SK-N-SH (cell line): ENCODE measurements around the gene AFP.

Experiments
- CTCF ChIP-seq: fragments of 200-600 bp; sonication (generic); IDR thresholded peaks from 2 replicates; pipeline ENCODE4 v1.6.1; 2017; ENCODE audit warnings: antibody characterized with exemption, mild to moderate bottlenecking, moderate library complexity
- ELF1 ChIP-seq: IDR thresholded peaks from 2 replicates; pipeline ENCODE4 v1.4.0; 2012
- EZH2phosphoT487 ChIP-seq: fragments of 200-600 bp; sonication (generic); IDR thresholded peaks from 2 replicates; pipeline ENCODE4 v1.6.1; 2017; ENCODE audit warnings: low read depth, mixed run types, mild to moderate bottlenecking, antibody characterized with exemption, moderate library complexity, borderline replicate concordance
- FOSL2 ChIP-seq: IDR thresholded peaks from 2 replicates; pipeline ENCODE4 v1.4.0; 2012; ENCODE audit warnings: low read depth, mild to moderate bottlenecking, moderate library complexity, borderline replicate concordance
- FOXM1 ChIP-seq: IDR thresholded peaks from 2 replicates; pipeline ENCODE4 v1.4.0; 2012; ENCODE audit warnings: low read depth, mild to moderate bottlenecking
- GABPA ChIP-seq: IDR thresholded peaks from 2 replicates; pipeline ENCODE4 v1.4.0; 2012; ENCODE audit warnings: low read depth, mild to moderate bottlenecking
- MAX ChIP-seq: IDR thresholded peaks from 2 replicates; pipeline ENCODE4 v1.4.0; 2012; ENCODE audit warnings: low read depth
- POLR2AphosphoS5 ChIP-seq: IDR thresholded peaks from 2 replicates; pipeline ENCODE4 v1.6.1; 2012; ENCODE audit warnings: low read depth, low read length
- REST ChIP-seq: IDR thresholded peaks from 2 replicates; pipeline ENCODE4 v1.6.1; 2012; ENCODE audit warnings: mild to moderate bottlenecking, low read depth, low read length, moderate library complexity
- SIN3A ChIP-seq: IDR thresholded peaks from 2 replicates; pipeline ENCODE4 v1.6.1; 2012; ENCODE audit warnings: low read depth, mild to moderate bottlenecking, low read length, moderate library complexity, borderline replicate concordance
- TAF1 ChIP-seq: IDR thresholded peaks from 2 replicates; pipeline ENCODE4 v1.6.1; 2012; ENCODE audit warnings: low read depth, mild to moderate bottlenecking, low read length, moderate library complexity, borderline replicate concordance
- YY1 ChIP-seq: IDR thresholded peaks from 2 replicates; pipeline ENCODE4 v1.4.0; 2012; ENCODE audit warnings: low read depth, mild to moderate bottlenecking

GRCh38 chr4:73440653-73441052 is 4.6 kb downstream of the AFP start:
- TF ChIP-seq POLR2AphosphoS5 (no peak), MAX (no peak), REST (no peak), YY1 (no peak), SIN3A (no peak), ELF1 (no peak), GABPA (no peak), EZH2phosphoT487 (no peak), CTCF (no peak), FOSL2 (no peak), TAF1 (no peak), FOXM1 (no peak)
